ENCODE data around the gene NOX5. TPM values are rescaled to one million over a fixed set of nuclear protein-coding genes. Genes with fewer than 3 reads are reported as not detected.

The NOX5 gene
- total RNA-seq, 2 experiments from 2014 or later, result 0.02 TPM; not detected in 1

DNA sequence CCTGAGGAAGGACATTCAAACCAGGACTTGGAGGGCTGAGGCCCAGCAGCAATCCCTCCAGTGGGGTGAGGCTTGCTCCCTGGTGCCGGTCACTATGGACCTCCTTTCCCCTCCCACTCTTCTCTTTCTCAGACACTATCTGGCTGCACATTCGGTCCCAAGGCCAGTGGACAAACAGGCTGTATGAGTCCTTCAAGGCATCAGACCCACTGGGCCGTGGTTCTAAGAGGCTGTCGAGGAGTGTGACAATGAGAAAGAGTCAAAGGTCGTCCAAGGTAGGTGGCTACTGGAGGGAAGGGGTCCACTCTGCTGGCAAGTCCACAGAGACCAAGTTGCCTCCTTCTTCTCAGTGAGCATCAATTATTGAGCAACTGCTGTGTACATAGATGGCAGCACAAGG lies 28.0 kb downstream of the NOX5 start:
- no peak for DNase-seq
- intact Hi-C loops (cut with micrococcal nuclease), result no loop called here
- ChIA-PET CTCF (interaction anchor here (1.0 kb wide), 1 partner anchor 11 kb away, joined by 4 read pairs; no protein-coding TSS in a partner anchor), POLR2A (no interaction called here)
- Mint-ChIP-seq H3K27ac (no peak overlapping the region), H3K36me3 (no peaks in the 10 kb centered on the region), H3K27me3 (peaks cover under 1% of the 10 kb centered on the region), H3K4me1 (ENCODE audit: low read depth) (no peaks in the 10 kb centered on the region), H3K9me3 (no peaks in the 10 kb centered on the region), H3K4me3 (no peak overlapping the region)

DNA sequence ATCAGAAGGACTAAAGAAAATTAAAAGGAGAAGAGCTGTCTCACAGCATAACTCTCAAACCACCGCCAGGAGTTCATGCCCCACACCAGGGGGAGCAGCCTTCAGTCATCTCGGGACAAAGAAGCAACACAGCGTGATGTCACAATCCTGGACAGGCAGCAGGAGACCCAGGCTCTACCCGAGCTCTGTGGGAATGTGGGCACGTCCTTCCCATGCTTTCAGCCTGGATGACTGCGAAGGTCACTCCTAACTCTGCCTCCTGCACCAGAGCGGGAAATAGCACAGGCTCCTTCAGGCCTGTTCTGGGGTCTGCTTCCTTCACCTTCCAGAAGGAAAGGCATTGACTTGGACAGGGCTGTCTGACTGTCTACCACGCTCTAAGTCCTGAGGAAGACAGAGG lies 31.3 kb downstream of the NOX5 start:
- Mint-ChIP-seq H3K36me3 (no peaks in the 10 kb centered on the region), H3K4me3 (no peak overlapping the region), H3K9me3 (no peaks in the 10 kb centered on the region), H3K27ac (no peak overlapping the region), H3K27me3 (no peaks in the 10 kb centered on the region), H3K4me1 (ENCODE audit: low read depth) (no peaks in the 10 kb centered on the region)
- ChIA-PET POLR2A (no interaction called here), CTCF (no interaction called here)
- intact Hi-C loops (cut with micrococcal nuclease), result no loop called here
- DNase-seq, result no peak

DNA sequence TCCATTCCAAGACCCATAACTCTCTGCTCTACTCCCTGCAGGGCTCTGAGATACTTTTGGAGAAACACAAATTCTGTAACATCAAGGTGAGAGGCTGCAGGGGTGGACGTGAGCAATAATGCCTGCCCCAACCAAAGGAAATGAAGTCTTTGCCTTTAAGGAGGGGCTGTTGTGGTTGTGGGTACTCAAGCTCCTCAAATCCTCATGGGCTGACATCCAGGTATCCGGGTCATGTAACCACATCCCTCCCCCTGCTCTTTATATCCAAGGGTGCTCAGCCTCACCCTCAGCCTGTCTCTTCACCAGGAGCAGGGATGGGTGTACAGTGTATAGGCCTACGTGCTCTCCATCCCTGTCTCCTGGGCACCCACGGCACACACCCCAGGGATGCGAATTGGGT lies 32.3 kb downstream of the NOX5 start:
- CTCF ChIA-PET, result no interaction called here
- Mint-ChIP-seq H3K27me3 (no peaks in the 10 kb centered on the region), H3K4me1 (ENCODE audit: low read depth) (no peaks in the 10 kb centered on the region), H3K9me3 (no peaks in the 10 kb centered on the region), H3K4me3 (no peak overlapping the region), H3K27ac (no peak overlapping the region), H3K36me3 (no peaks in the 10 kb centered on the region)
- POLR2A ChIA-PET, result no interaction called here
- intact Hi-C loops (cut with micrococcal nuclease), result no loop called here
- DNase-seq, result no peak

DNA sequence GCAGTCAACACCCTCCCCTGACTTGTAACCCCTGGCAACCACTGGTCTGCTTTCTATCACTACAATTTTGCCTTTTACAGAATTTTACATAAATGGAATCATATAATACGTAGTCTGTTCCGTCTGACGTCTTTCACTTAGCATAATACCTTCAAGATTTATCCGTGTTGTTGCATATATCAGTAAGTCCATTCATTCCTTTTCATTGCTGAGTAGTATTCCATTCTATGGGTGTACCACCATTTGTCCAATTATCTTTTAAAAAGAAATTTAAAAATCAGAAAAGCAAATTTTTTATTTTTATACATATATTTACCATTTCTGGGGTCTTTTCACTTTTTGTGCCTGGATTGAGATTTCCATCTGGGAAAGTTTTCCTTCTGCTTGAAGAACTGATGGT lies 35.5 kb downstream of the NOX5 start:
- intact Hi-C loops (cut with micrococcal nuclease), result no loop called here
- H3K36me3 Mint-ChIP-seq, result no peaks in the 10 kb centered on the region
- H3K9me3 Mint-ChIP-seq, result no peaks in the 10 kb centered on the region
- no peaks in the 10 kb centered on the region for H3K27me3 Mint-ChIP-seq
- POLR2A ChIA-PET, result no interaction called here
- no peaks in the 10 kb centered on the region for H3K4me1 Mint-ChIP-seq (ENCODE audit: low read depth)
- no peak for DNase-seq
- no peak overlapping the region for H3K27ac Mint-ChIP-seq
- CTCF ChIA-PET, result no interaction called here
- no peak overlapping the region for H3K4me3 Mint-ChIP-seq

DNA sequence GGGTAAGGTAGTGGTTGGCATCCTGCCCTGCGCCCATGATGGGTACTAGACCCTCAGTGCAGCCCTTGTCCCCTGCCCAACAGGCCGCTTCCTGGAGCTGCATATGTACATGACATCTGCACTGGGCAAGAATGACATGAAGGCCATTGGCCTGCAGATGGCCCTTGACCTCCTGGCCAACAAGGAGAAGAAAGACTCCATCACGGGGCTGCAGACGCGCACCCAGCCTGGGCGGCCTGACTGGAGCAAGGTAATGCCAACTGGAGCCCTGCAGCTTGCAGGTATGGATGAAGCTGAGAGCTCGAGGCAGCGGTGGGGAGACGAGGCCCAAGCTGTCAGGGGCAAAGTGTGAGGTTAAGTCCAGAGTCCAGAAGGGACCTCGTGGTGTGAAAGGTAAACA lies 40.8 kb downstream of the NOX5 start:
- H3K27ac Mint-ChIP-seq, result no peak overlapping the region
- ChIA-PET CTCF (no interaction called here), POLR2A (interaction anchor here (0.6 kb wide), 1 partner anchor 388 kb away, joined by 4 read pairs; no protein-coding TSS in a partner anchor)
- H3K9me3 Mint-ChIP-seq, result no peaks in the 10 kb centered on the region
- H3K36me3 Mint-ChIP-seq, result no peaks in the 10 kb centered on the region
- peaks cover 10% of the 10 kb centered on the region for H3K4me1 Mint-ChIP-seq (ENCODE audit: low read depth)
- intact Hi-C loops (cut with micrococcal nuclease), result no loop called here
- H3K4me3 Mint-ChIP-seq, result no peak overlapping the region
- no peak for DNase-seq
- no peaks in the 10 kb centered on the region for H3K27me3 Mint-ChIP-seq

DNA sequence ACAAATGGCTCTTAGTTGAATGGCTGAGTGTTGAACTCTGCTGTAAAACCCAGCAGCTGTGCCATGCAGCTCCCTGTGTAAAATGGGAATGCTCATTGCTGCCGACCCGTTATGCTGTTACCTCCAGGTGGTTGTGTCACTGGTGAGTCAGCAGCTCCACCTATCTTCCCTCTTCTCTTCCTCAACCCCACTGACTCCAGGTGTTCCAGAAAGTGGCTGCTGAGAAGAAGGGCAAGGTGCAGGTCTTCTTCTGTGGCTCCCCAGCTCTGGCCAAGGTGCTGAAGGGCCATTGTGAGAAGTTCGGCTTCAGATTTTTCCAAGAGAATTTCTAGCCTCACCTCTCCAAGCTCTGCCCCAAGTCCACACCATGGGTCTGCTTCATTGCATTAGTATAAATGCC lies 41.9 kb downstream of the NOX5 start:
- no peaks in the 10 kb centered on the region for H3K9me3 Mint-ChIP-seq
- intact Hi-C loops (cut with micrococcal nuclease), result no loop called here
- H3K27me3 Mint-ChIP-seq, result no peaks in the 10 kb centered on the region
- peaks cover 20% of the 10 kb centered on the region for H3K4me1 Mint-ChIP-seq (ENCODE audit: low read depth)
- CTCF ChIA-PET, result interaction anchor here (0.6 to 3.9 kb wide), 3 partner anchors 11 to 337 kb away, joined by 3 to 59 read pairs (median 4); no protein-coding TSS in a partner anchor
- POLR2A ChIA-PET, result no interaction called here
- no peak overlapping the region for H3K4me3 Mint-ChIP-seq
- no peak for DNase-seq
- H3K27ac Mint-ChIP-seq, result no peak overlapping the region
- no peaks in the 10 kb centered on the region for H3K36me3 Mint-ChIP-seq

DNA sequence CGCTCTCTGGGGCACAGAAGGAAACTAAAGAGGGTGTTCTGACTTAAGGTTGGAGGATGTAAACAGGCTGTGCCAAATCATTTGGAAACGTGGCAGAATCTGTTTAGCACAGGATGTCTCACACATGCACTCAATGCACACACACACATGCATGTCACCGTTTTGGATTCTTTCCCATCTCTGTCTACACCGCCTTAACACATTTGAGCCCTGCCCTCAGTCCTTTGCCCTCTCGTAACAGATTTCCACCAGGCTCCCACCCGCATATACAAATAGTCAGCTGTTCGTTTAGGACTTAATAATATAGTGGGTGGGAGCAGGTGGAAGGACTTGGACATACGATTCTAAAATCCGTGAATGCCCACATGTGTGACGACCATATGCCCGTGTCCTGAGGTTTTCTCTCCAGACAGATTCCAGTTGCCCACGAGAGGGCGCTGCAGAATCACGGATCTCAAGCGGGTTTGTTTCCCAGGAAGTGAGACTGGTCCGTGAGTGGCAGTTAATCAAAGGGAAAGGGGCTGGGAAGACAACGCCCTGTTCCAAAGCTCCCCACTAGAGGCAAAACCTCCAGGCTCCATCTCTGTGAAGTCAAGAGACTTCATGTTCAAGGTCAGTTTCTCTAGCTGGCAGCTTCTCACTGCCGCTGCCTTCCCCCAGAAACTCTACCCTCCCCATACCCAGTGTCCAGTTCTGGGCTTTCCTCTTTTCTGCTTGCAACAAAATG lies 44.5 kb downstream of the NOX5 start:
- H3K4me3 Mint-ChIP-seq, result no peak overlapping the region

DNA sequence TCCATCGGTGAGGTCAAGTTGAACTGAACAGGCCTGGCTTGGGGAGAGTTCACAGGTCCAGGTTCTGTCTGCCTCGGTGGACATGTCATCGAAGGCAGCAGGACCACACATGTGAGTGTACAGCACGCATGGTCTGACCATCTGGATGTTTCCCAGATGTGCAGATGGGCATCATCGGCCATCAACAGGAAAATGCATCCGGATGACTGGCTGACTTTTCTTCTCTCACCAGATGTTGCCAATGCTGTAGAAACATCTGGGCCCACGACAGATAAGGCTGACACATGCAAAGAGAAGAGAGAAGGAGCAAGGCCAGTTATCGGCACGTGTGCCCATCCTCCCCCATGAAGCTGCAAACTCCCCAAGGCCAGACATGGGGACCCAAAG lies 45.1 kb downstream of the NOX5 start:
- Mint-ChIP-seq H3K27me3 (no peaks in the 10 kb centered on the region), H3K27ac (no peak overlapping the region), H3K4me3 (no peak overlapping the region), H3K4me1 (ENCODE audit: low read depth) (peaks cover 22% of the 10 kb centered on the region), H3K36me3 (no peaks in the 10 kb centered on the region), H3K9me3 (no peaks in the 10 kb centered on the region)
- intact Hi-C loops (cut with micrococcal nuclease), result loop anchor here (1.0 kb wide), 2 partner anchors 206 to 335 kb away; no protein-coding TSS in a partner anchor
- no peak for DNase-seq
- ChIA-PET POLR2A (no interaction called here), CTCF (interaction anchor here (0.6 to 3.9 kb wide), 19 partner anchors 9 to 407 kb away, joined by 3 to 59 read pairs (median 5); partner anchors contain the start of gene GLCE)

More for the DNA sequence above, 44.5 kb downstream of the NOX5 start:
- Mint-ChIP-seq H3K27ac (no peak overlapping the region), H3K36me3 (no peaks in the 10 kb centered on the region), H3K4me1 (ENCODE audit: low read depth) (peaks cover 22% of the 10 kb centered on the region), H3K9me3 (no peaks in the 10 kb centered on the region), H3K27me3 (no peaks in the 10 kb centered on the region)
- DNase-seq, result peak; percentile 82
- intact Hi-C loops (cut with micrococcal nuclease), result loop anchor here (1.0 kb wide), 2 partner anchors 206 to 335 kb away; no protein-coding TSS in a partner anchor
- POLR2A ChIA-PET, result no interaction called here
- CTCF ChIA-PET, result interaction anchor here (0.6 to 3.9 kb wide), 21 partner anchors 10 to 408 kb away, joined by 3 to 59 read pairs (median 5); partner anchors contain the start of gene GLCE

DNA sequence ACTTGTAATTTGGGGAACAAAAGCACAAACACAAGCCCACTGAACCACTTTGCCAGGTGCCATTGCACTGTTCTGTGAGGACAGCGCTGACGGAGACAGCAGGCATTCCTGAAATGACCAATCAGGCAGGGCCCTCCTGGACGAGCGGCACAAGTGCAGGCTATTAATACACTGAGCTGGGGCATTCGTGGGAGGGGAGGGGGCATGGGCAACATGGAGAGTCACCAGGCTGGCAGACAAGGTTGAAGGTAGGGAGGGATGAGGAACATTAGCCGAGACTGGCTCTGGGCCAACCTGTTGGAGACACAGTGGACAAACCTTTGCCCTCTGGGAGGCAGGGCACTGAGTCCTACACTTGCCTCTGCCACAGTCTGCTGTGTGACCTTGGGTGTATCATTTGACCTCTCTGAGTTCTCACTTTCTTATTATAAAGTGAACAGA lies 45.6 kb downstream of the NOX5 start:
- POLR2A ChIA-PET, result no interaction called here
- Mint-ChIP-seq H3K4me1 (ENCODE audit: low read depth) (peaks cover 22% of the 10 kb centered on the region), H3K9me3 (no peaks in the 10 kb centered on the region), H3K27me3 (no peaks in the 10 kb centered on the region), H3K36me3 (no peaks in the 10 kb centered on the region), H3K27ac (no peak overlapping the region), H3K4me3 (no peak overlapping the region)
- DNase-seq, result no peak
- intact Hi-C loops (cut with micrococcal nuclease), result loop anchor here (5.0 to 10.0 kb wide), 4 partner anchors 102 to 407 kb away; partner anchors contain the start of genes GLCE and KIF23
- CTCF ChIA-PET, result interaction anchor here (1.0 to 3.9 kb wide), 9 partner anchors 26 to 403 kb away, joined by 3 to 59 read pairs (median 8); partner anchors contain the start of gene GLCE

DNA sequence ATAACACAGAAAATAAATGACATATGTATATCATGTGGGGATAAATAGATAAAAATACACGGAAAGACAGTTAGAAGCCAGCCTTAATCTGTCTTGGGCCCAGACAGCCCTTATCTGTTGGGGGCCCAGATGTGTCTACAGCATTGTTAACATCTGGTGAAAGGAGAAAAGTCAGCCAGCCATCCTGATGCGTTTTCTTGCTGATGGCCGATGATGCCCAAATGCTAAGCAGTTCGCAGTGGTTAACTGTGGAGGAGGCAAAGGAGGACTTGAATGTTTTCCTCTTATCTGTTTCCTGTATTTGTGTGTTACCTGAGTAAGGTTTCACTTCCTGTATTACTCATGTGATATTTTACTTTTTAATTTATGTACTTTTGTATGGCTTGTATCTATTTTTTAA lies 46.2 kb downstream of the NOX5 start:
- Mint-ChIP-seq H3K27me3 (no peaks in the 10 kb centered on the region), H3K4me3 (no peak overlapping the region), H3K36me3 (no peaks in the 10 kb centered on the region), H3K27ac (no peak overlapping the region), H3K9me3 (no peaks in the 10 kb centered on the region), H3K4me1 (ENCODE audit: low read depth) (peaks cover 22% of the 10 kb centered on the region)
- DNase-seq, result peak; percentile 43
- ChIA-PET POLR2A (no interaction called here), CTCF (no interaction called here)
- intact Hi-C loops (cut with micrococcal nuclease), result loop anchor here (5.0 to 10.0 kb wide), 4 partner anchors 102 to 407 kb away; partner anchors contain the start of genes GLCE and KIF23

DNA sequence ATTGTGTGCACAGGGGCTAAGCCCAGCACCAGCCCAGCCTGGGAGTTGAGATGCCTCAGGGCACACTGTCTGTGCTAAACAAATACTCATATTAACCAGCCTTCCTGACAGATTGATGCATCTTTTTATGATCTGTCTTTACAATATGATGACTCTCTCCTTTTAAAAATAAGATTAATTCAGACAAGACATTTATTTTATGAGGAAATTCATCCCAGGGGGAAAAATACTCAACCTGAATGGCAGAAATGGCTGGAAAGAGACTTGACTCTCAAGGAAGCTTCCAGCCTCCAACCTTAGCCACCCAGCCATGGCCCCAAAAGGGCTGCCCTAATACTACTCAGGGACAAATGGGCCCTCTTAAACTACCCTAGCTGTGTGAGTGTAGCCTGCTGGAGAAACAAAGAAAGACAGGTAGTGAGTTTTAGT lies 46.9 kb downstream of the NOX5 start:
- POLR2A ChIA-PET, result no interaction called here
- Mint-ChIP-seq H3K9me3 (no peaks in the 10 kb centered on the region), H3K27ac (no peak overlapping the region), H3K4me3 (no peak overlapping the region), H3K27me3 (no peaks in the 10 kb centered on the region), H3K4me1 (ENCODE audit: low read depth) (peaks cover 22% of the 10 kb centered on the region), H3K36me3 (no peaks in the 10 kb centered on the region)
- intact Hi-C loops (cut with micrococcal nuclease), result loop anchor here (5.0 to 10.0 kb wide), 4 partner anchors 101 to 406 kb away; partner anchors contain the start of genes GLCE and KIF23
- CTCF ChIA-PET, result interaction anchor here (1.0 kb wide), 1 partner anchor 333 kb away, joined by 5 read pairs; no protein-coding TSS in a partner anchor
- DNase-seq, result no peak

DNA sequence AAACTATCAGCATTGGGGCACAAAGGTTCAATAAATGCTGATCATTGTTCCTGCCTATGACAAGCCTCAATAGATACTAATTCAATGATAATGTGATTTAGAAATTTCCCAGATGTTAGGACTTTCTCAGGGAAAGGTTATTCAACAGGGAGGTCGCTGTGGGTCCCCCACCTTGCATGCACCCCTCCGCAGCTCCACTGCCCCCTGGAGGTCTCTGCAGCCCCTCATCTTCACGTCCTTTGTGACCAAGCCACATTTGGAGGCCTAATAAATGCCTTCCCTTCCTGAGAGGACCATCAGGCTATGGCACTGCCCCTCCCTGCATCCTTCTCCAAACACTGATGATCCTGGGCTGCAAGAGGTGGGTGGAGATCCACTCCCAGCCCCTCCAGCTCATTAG lies 50.2 kb downstream of the NOX5 start:
- Mint-ChIP-seq H3K4me1 (ENCODE audit: low read depth) (peaks cover 17% of the 10 kb centered on the region), H3K9me3 (no peaks in the 10 kb centered on the region), H3K4me3 (no peak overlapping the region), H3K27me3 (peaks cover 3% of the 10 kb centered on the region), H3K27ac (no peak overlapping the region), H3K36me3 (no peaks in the 10 kb centered on the region)
- no peak for DNase-seq
- POLR2A ChIA-PET, result no interaction called here
- intact Hi-C loops (cut with micrococcal nuclease), result loop anchor here (5.0 to 10.0 kb wide), 4 partner anchors 98 to 403 kb away; partner anchors contain the start of genes GLCE and KIF23
- CTCF ChIA-PET, result no interaction called here
